MM.1S (cell line): ENCODE measurements around the gene RABEPK.
"Not testable (repeated sequence)": the region's sequence is repeated elsewhere in the genome, so short reads cannot be mapped to it uniquely, and the experiment has no call there.

Experiments used
- DNase-seq: peaks from one replicate; pipeline ENCODE4 v3.0.0-alpha.2; 2015
- H2AFZ ChIP-seq: fragments of 300-600 bp; sonication (generic); 2 replicates; pipeline ENCODE4 v1.6.0; 2016; ENCODE audit warnings: antibody characterized with exemption, low read length
- H3F3A ChIP-seq: fragments of 300-600 bp; sonication (generic); 2 replicates; pipeline ENCODE4 v1.6.1; 2016; ENCODE audit warnings: mild to moderate bottlenecking, antibody characterized with exemption, low read length, moderate library complexity, mixed read lengths; ENCODE audit not compliant: insufficient read depth
- H3K27ac ChIP-seq: fragments of 300-600 bp; sonication (generic); 2 replicates; pipeline ENCODE4 v1.5.1; 2016; ENCODE audit warnings: mild to moderate bottlenecking, low read length
- H3K27me3 ChIP-seq: fragments of 300-600 bp; sonication (generic); replicated peaks from 2 replicates; pipeline ENCODE4 v1.6.0; 2016; ENCODE audit warnings: low read length; ENCODE audit not compliant: insufficient read depth
- H3K36me3 ChIP-seq: fragments of 300-600 bp; sonication (generic); replicated peaks from 2 replicates; pipeline ENCODE4 v1.6.1; 2016; ENCODE audit warnings: mild to moderate bottlenecking, low read length, mixed read lengths; ENCODE audit not compliant: insufficient read depth
- H3K4me1 ChIP-seq: fragments of 300-600 bp; sonication (generic); 2 replicates; pipeline ENCODE4 v1.6.1; 2016; ENCODE audit warnings: low read length, mixed read lengths
- H3K4me2 ChIP-seq: fragments of 300-600 bp; sonication (generic); 2 replicates; pipeline ENCODE4 v1.6.0; 2016; ENCODE audit warnings: low read depth, low read length
- H3K4me3 ChIP-seq: fragments of 300-600 bp; sonication (generic); 2 replicates; pipeline ENCODE4 v1.5.1; 2016; ENCODE audit warnings: low read length, mixed read lengths
- H3K79me2 ChIP-seq: fragments of 300-600 bp; sonication (generic); 2 replicates; pipeline ENCODE4 v1.6.1; 2016; ENCODE audit warnings: mixed run types, low read length, mixed read lengths
- H3K9ac ChIP-seq: fragments of 300-600 bp; sonication (generic); 2 replicates; pipeline ENCODE4 v1.6.1; 2016; ENCODE audit warnings: low read length, mixed read lengths
- H3K9me2 ChIP-seq: fragments of 300-600 bp; sonication (generic); replicated peaks from 2 replicates; pipeline ENCODE4 v1.6.1; 2016; ENCODE audit warnings: mild to moderate bottlenecking, low read length, mixed read lengths; ENCODE audit not compliant: insufficient read depth
- H3K9me3 ChIP-seq: fragments of 300-600 bp; sonication (generic); replicated peaks from 2 replicates; pipeline ENCODE4 v1.6.1; 2016; ENCODE audit warnings: mild to moderate bottlenecking, low read length, mixed read lengths; ENCODE audit not compliant: insufficient read depth
- H4K20me1 ChIP-seq: fragments of 300-600 bp; sonication (generic); 2 replicates; pipeline ENCODE4 v1.6.1; 2016; ENCODE audit warnings: mild to moderate bottlenecking, low read length, moderate library complexity, mixed read lengths; ENCODE audit not compliant: insufficient read depth
- CTCF ChIP-seq: fragments of 300-600 bp; sonication (generic); IDR thresholded peaks from 2 replicates; pipeline ENCODE4 v1.5.1; 2016; ENCODE audit warnings: antibody characterized with exemption, low read length, mixed read lengths
- EZH2 ChIP-seq: fragments of 300-600 bp; sonication (generic); optimal IDR thresholded peaks from 2 replicates; pipeline ENCODE3; 2017; ENCODE audit warnings: low read depth, mild to moderate bottlenecking, antibody characterized with exemption, low read length, mixed read lengths
- EZH2phosphoT487 ChIP-seq: fragments of 300-600 bp; sonication (generic); IDR thresholded peaks from 2 replicates; pipeline ENCODE4 v1.6.1; 2018; ENCODE audit warnings: antibody characterized with exemption, low read length

RABEPK gene

GRCh38 chr9:125156551-125156950 is 43.8 kb upstream of the RABEPK start:
- Histone ChIP-seq H3K36me3 (peaks cover 4% of the 10 kb centered on the region; the same call in 1 of the 2 replicates), H3K9ac (no peak overlapping the region), H3K27me3 (no peaks in the 10 kb centered on the region), H3K79me2 (peaks cover 10% of the 10 kb centered on the region), H3K4me3 (no peak overlapping the region), H3K4me2 (no peak overlapping the region), H3K27ac (no peak overlapping the region), H3K9me3 (no peaks in the 10 kb centered on the region), H3K9me2 (no peaks in the 10 kb centered on the region), H4K20me1 (no peaks in the 10 kb centered on the region), H3F3A (no peaks in the 10 kb centered on the region), H3K4me1 (no peaks in the 10 kb centered on the region), H2AFZ (no peak overlapping the region)
- TF ChIP-seq EZH2phosphoT487 (no peak), EZH2 (no peak), CTCF (no peak)
- no peak for DNase-seq

DNA sequence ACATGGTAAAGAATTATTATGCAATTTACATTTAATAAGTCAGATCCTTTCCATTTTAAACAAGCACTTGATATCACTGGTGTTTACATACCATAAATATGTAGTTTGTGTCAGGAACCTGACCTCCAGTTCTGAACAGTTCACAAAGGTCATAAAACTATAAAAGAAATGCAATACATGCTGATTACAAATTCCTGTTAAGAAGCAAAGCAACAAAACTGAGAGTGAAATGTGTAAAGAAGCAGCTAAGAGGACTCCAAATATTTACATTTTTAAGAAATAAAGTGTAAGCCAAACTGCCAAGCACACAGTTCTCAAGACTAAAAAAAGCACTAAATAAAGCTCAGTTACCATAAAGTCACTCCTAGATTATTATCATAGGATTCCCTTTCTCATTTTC is 39.6 kb upstream of the RABEPK start:
- H3K4me3 ChIP-seq = no peak overlapping the region
- H3K27ac ChIP-seq = no peak overlapping the region
- H3K9ac ChIP-seq = no peak overlapping the region
- H3K4me1 ChIP-seq = no peaks in the 10 kb centered on the region
- H2AFZ ChIP-seq = no peak overlapping the region
- no peaks in the 10 kb centered on the region for H3K9me2 ChIP-seq
- no peaks in the 10 kb centered on the region for H4K20me1 ChIP-seq
- TF ChIP-seq CTCF (no peak), EZH2phosphoT487 (no peak), EZH2 (no peak)
- H3K79me2 ChIP-seq = peaks cover 17% of the 10 kb centered on the region
- H3F3A ChIP-seq = no peaks in the 10 kb centered on the region
- no peak for DNase-seq
- no peaks in the 10 kb centered on the region for H3K36me3 ChIP-seq
- H3K27me3 ChIP-seq = no peaks in the 10 kb centered on the region
- H3K4me2 ChIP-seq = no peak overlapping the region
- H3K9me3 ChIP-seq = no peaks in the 10 kb centered on the region

GRCh38 chr9:125161284-125161918 is 38.9 kb upstream of the RABEPK start:
- H3K4me2 ChIP-seq = no peak overlapping the region
- H3K9me2 ChIP-seq = no peaks in the 10 kb centered on the region
- no peak overlapping the region for H3K9ac ChIP-seq
- H3K36me3 ChIP-seq = no peaks in the 10 kb centered on the region
- TF ChIP-seq CTCF (no peak), EZH2 (no peak), EZH2phosphoT487 (no peak)
- no peaks in the 10 kb centered on the region for H3K9me3 ChIP-seq
- no peaks in the 10 kb centered on the region for H3K27me3 ChIP-seq
- H4K20me1 ChIP-seq = no peaks in the 10 kb centered on the region
- H3K27ac ChIP-seq = no peak overlapping the region
- H3K4me3 ChIP-seq = no peak overlapping the region
- no peaks in the 10 kb centered on the region for H3F3A ChIP-seq
- DNase-seq = no peak
- no peaks in the 10 kb centered on the region for H3K4me1 ChIP-seq
- H3K79me2 ChIP-seq = peaks cover 17% of the 10 kb centered on the region
- H2AFZ ChIP-seq = no peak overlapping the region

GRCh38 chr9:125162891-125163290 is 37.5 kb upstream of the RABEPK start:
- H3K9me3 ChIP-seq, H3K9ac ChIP-seq, DNase-seq, H3K4me3 ChIP-seq, H2AFZ ChIP-seq, H3K27me3 ChIP-seq, H3K27ac ChIP-seq, H3K36me3 ChIP-seq, H3K4me1 ChIP-seq, H3K9me2 ChIP-seq, H3K4me2 ChIP-seq, H3F3A ChIP-seq, H4K20me1 ChIP-seq: not testable (repeated sequence)
- peaks cover 19% of the 10 kb centered on the region for H3K79me2 ChIP-seq
